Neural crest cell (in vitro differentiated cells): ENCODE data around the gene IRF8. TPM values are rescaled to one million over a fixed set of nuclear protein-coding genes. Genes with fewer than 3 reads are reported as not detected.

Experiments used
- DNase-seq: peaks from one replicate; pipeline ENCODE4 v3.0.0; 2021; ENCODE audit warnings: low read depth, mixed read lengths, low spot score
- H3K27ac Mint-ChIP-seq: one replicate; pipeline ENCODE4 v1.8.0; 2021; ENCODE audit warnings: mild to moderate bottlenecking, mixed read lengths; ENCODE audit not compliant: unreplicated experiment
- H3K27me3 Mint-ChIP-seq: 2 replicates; pipeline ENCODE4 v1.8.0; 2021; ENCODE audit warnings: low read depth, mild to moderate bottlenecking, mixed read lengths
- H3K36me3 Mint-ChIP-seq: 2 replicates; pipeline ENCODE4 v1.8.0; 2021; ENCODE audit warnings: low read depth, mild to moderate bottlenecking, mixed read lengths
- H3K4me1 Mint-ChIP-seq: 2 replicates; pipeline ENCODE4 v1.8.0; 2021; ENCODE audit warnings: mixed read lengths
- H3K4me3 Mint-ChIP-seq: one replicate; pipeline ENCODE4 v1.8.0; 2021; ENCODE audit warnings: mild to moderate bottlenecking, mixed read lengths
- H3K9me3 Mint-ChIP-seq: 2 replicates; pipeline ENCODE4 v1.8.0; 2021; ENCODE audit warnings: mixed read lengths
- CTCF ChIP-seq: fragments of 200-600 bp; sonication (generic); conservative IDR thresholded peaks from 2 replicates; pipeline ENCODE4 v1.5.0; 2021; ENCODE audit warnings: antibody characterized with exemption, mild to moderate bottlenecking
- total RNA-seq: library from RNA; stranded (reverse); gene quantifications from 2 replicates; pipeline ENCODE4 v1.2.1, GENCODE V29; 2021

The IRF8 gene
- total RNA-seq, 1 donor from 2014 or later: 0.19 TPM

GRCh38 chr16:85882181-85882810 lies 16.7 kb upstream of the IRF8 start:
- Mint-ChIP-seq H3K27me3 (peaks cover 72% of the 10 kb centered on the region), H3K4me1 (no peaks in the 10 kb centered on the region), H3K27ac (no peak overlapping the region), H3K36me3 (no peaks in the 10 kb centered on the region), H3K4me3 (no peak overlapping the region), H3K9me3 (no peaks in the 10 kb centered on the region)
- TF ChIP-seq CTCF: no peak
- no peak for DNase-seq

GRCh38 chr16:85883813-85884212 lies 15.1 kb upstream of the IRF8 start:
- no peak for TF ChIP-seq CTCF
- H3K27me3 Mint-ChIP-seq: peaks cover 85% of the 10 kb centered on the region

GRCh38 chr16:85884808-85885463 lies 14.0 kb upstream of the IRF8 start:
- no peak overlapping the region for H3K4me3 Mint-ChIP-seq
- no peaks in the 10 kb centered on the region for H3K4me1 Mint-ChIP-seq
- peaks cover 86% of the 10 kb centered on the region for H3K27me3 Mint-ChIP-seq
- no peak overlapping the region for H3K27ac Mint-ChIP-seq
- DNase-seq: no peak
- H3K36me3 Mint-ChIP-seq: no peaks in the 10 kb centered on the region
- H3K9me3 Mint-ChIP-seq: no peaks in the 10 kb centered on the region
- TF ChIP-seq CTCF: no peak

More at GRCh38 chr16:85883813-85884212, 15.1 kb upstream of the IRF8 start:
- DNase-seq: no peak
- no peaks in the 10 kb centered on the region for H3K36me3 Mint-ChIP-seq
- no peak overlapping the region for H3K27ac Mint-ChIP-seq
- no peaks in the 10 kb centered on the region for H3K4me1 Mint-ChIP-seq
- no peak overlapping the region for H3K4me3 Mint-ChIP-seq
- no peaks in the 10 kb centered on the region for H3K9me3 Mint-ChIP-seq

GRCh38 chr16:85885537-85885936 lies 13.4 kb upstream of the IRF8 start:
- Mint-ChIP-seq H3K9me3 (no peaks in the 10 kb centered on the region), H3K27ac (no peak overlapping the region), H3K4me1 (no peaks in the 10 kb centered on the region), H3K36me3 (no peaks in the 10 kb centered on the region), H3K27me3 (peaks cover 82% of the 10 kb centered on the region), H3K4me3 (no peak overlapping the region)
- DNase-seq: no peak
- TF ChIP-seq CTCF: no peak

GRCh38 chr16:85888405-85889331 lies 10.3 kb upstream of the IRF8 start:
- no peaks in the 10 kb centered on the region for H3K36me3 Mint-ChIP-seq
- TF ChIP-seq CTCF: no peak
- no peaks in the 10 kb centered on the region for H3K9me3 Mint-ChIP-seq
- H3K4me1 Mint-ChIP-seq: peaks cover 7% of the 10 kb centered on the region
- DNase-seq: no peak
- H3K27me3 Mint-ChIP-seq: peaks cover 86% of the 10 kb centered on the region
- no peak overlapping the region for H3K4me3 Mint-ChIP-seq
- no peak overlapping the region for H3K27ac Mint-ChIP-seq
